ENCODE measurements around the gene IL4.

DNA sequence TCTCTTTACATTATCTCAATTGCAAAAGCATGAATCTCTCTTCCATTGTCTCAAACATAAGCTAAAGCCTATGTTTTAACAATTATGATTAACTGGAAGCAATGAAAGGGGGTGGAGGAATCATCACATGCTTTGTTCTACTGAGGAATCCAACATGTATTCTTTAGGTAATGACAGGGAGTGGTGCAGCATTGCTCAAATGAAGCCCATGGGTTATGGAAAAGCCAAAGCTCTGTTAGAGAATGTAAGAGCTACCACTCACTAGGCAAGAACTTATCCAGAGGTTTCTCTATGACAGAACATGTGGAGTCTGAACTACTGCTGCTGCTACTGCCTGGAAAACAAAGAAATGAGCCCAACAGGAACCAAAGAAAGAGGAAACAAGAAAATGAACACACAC, 34.9 kb downstream of the IL4 start:
- TF ChIP-seq POLR2A (IDR thresholded peaks at IDR 0.05; ENCODE audit: low read length): no peak
- no peak for TF ChIP-seq GATA1 (IDR thresholded peaks at IDR 0.05; ENCODE audit: low read depth, low read length)
